OCI-LY7 (cell line): Measurements from ENCODE around the gene HOXB8. TPM values are rescaled to one million over a fixed set of nuclear protein-coding genes. Genes with fewer than 3 reads are reported as not detected.

Experiments used
- BruUV-seq: library from RNA; stranded (reverse); fragments of 400-500 nt; replicated peaks from 2 replicates; lab custom pipeline; 2021; lab: Mats Ljungman, UMichigan
- CTCF ChIA-PET: fragments of 300-600 bp; sonication (Branson Sonifier 250); formaldehyde crosslinking; loops from one replicate; lab custom pipeline; 2022; ENCODE audit warnings: antibody characterized with exemption; ENCODE audit not compliant: unreplicated experiment; lab: Charles Lee
- POLR2A ChIA-PET: fragments of 300-600 bp; sonication (Branson Sonifier 250); formaldehyde crosslinking; loops from one replicate; lab custom pipeline; 2022; ENCODE audit warnings: antibody characterized with exemption; lab: Charles Lee
- DNase-seq: peaks from one replicate; pipeline ENCODE4 v3.0.0-alpha.2; 2015; ENCODE audit warnings: low spot score
- H2AFZ ChIP-seq: fragments of 200-600 bp; sonication (generic), shearing (Covaris generic); 2 replicates; pipeline ENCODE4 v1.6.1; 2014; ENCODE audit warnings: mild to moderate bottlenecking, antibody characterized with exemption, low read length, moderate library complexity
- H3K27ac ChIP-seq: fragments of 200-600 bp; sonication (generic); 2 replicates; pipeline ENCODE4 v1.5.1; 2014; ENCODE audit warnings: mixed run types, low read depth, mild to moderate bottlenecking, moderate library complexity, low read length, inconsistent platforms; ENCODE audit not compliant: poor library complexity, severe bottlenecking
- H3K36me3 ChIP-seq: fragments of 200-600 bp; sonication (generic); 2 replicates; pipeline ENCODE4 v1.6.1; 2014; ENCODE audit warnings: mild to moderate bottlenecking, antibody characterized with exemption, low read length, moderate library complexity, mixed read lengths; ENCODE audit not compliant: insufficient read depth
- H3K4me1 ChIP-seq: fragments of 200-600 bp; sonication (generic); 2 replicates; pipeline ENCODE4 v1.5.1; 2014; ENCODE audit warnings: mild to moderate bottlenecking, low read length; ENCODE audit not compliant: insufficient read depth, poor library complexity, severe bottlenecking
- H3K4me2 ChIP-seq: fragments of 200-600 bp; sonication (generic); 2 replicates; pipeline ENCODE4 v1.6.1; 2014; ENCODE audit warnings: mild to moderate bottlenecking, low read length
- H3K4me3 ChIP-seq: fragments of 200-600 bp; sonication (generic); 2 replicates; pipeline ENCODE4 v1.5.1; 2014; ENCODE audit warnings: mild to moderate bottlenecking, low read depth, low read length; ENCODE audit not compliant: poor library complexity, severe bottlenecking
- H3K79me2 ChIP-seq: fragments of 200-600 bp; sonication (generic); 2 replicates; pipeline ENCODE4 v1.6.1; 2016; ENCODE audit warnings: low read depth, mild to moderate bottlenecking, low read length, moderate library complexity, mixed read lengths; ENCODE audit not compliant: insufficient read depth
- H3K9me2 ChIP-seq: fragments of 200-600 bp; sonication (generic); 2 replicates; pipeline ENCODE4 v1.6.1; 2016; ENCODE audit warnings: mild to moderate bottlenecking, low read length, mixed read lengths; ENCODE audit not compliant: insufficient read depth
- H3K9me3 ChIP-seq: fragments of 200-600 bp; sonication (generic); 2 replicates; pipeline ENCODE4 v1.6.1; 2014; ENCODE audit warnings: mild to moderate bottlenecking, mixed run types, low read length, mixed read lengths
- H4K20me1 ChIP-seq: fragments of 200-600 bp; sonication (generic); 2 replicates; pipeline ENCODE4 v1.6.1; 2014; ENCODE audit warnings: mild to moderate bottlenecking, antibody characterized with exemption, low read length, moderate library complexity, mixed read lengths; ENCODE audit not compliant: insufficient read depth
- CTCF ChIP-seq: fragments of 200-600 bp; sonication (generic); conservative IDR thresholded peaks from 2 replicates; pipeline ENCODE4 v1.5.1; 2014; ENCODE audit warnings: mild to moderate bottlenecking, antibody characterized with exemption, low read length, moderate library complexity, mixed read lengths
- EZH2phosphoT487 ChIP-seq: fragments of 200-600 bp; sonication (generic); IDR thresholded peaks from 2 replicates; pipeline ENCODE4 v1.6.1; 2018; ENCODE audit warnings: low read depth, borderline replicate concordance, mild to moderate bottlenecking, mixed run types, antibody characterized with exemption, low read length, moderate library complexity, mixed read lengths
- intact Hi-C: fragments of 100-400 bp; cut with micrococcal nuclease; formaldehyde crosslinking; loops from one replicate; pipeline ENCODE4 v1.10.0; 2022; ENCODE audit not compliant: unreplicated experiment
- total RNA-seq, 2 experiments: library from RNA; depleted of rRNA in 1 of 2; stranded (reverse); fragments of >200 nt in 1 of 2; shearing (Covaris generic) in 1 of 2; gene quantifications; 2 replicates each; pipeline ENCODE4 v1.2.3, GENCODE V29; 2014 to 2022

HOXB8 gene
- total RNA-seq, 2 experiments from 2014 or later: not detected

GRCh38 chr17:48626245-48627117 is 11.4 kb upstream of the HOXB8 start, which contains the start of gene HOXB9:
Gene HOXB9 (minus strand): TSS chr17:48626358. CDS start chr17:48626269, 89 bp downstream.
- intact Hi-C loops: no loop called here

GRCh38 chr17:48625495-48626244 is 10.6 kb upstream of the HOXB8 start:
- intact Hi-C loops: no loop called here
- no TSS peak for BruUV-seq
- Histone ChIP-seq H3K4me1 (no peaks in the 10 kb centered on the region), H2AFZ (no peak overlapping the region), H3K79me2 (no peaks in the 10 kb centered on the region), H3K4me3 (no peak overlapping the region), H3K9me3 (no peaks in the 10 kb centered on the region), H3K9me2 (no peaks in the 10 kb centered on the region), H3K36me3 (no peaks in the 10 kb centered on the region), H4K20me1 (no peaks in the 10 kb centered on the region), H3K4me2 (no peak overlapping the region), H3K27ac (no peak overlapping the region)
- CTCF ChIA-PET: no interaction called here
- DNase-seq: no peak
- TF ChIP-seq EZH2phosphoT487: 0 out of 2 replicates have a peak, but pooled peaks have one; percentile 93
- TF ChIP-seq CTCF: no peak
- POLR2A ChIA-PET: no interaction called here

More at GRCh38 chr17:48626245-48627117, 11.4 kb upstream of the HOXB8 start, which contains the start of gene HOXB9:
- DNase-seq: no peak
- no peaks in the 10 kb centered on the region for H4K20me1 ChIP-seq
- ChIA-PET CTCF (no interaction called here), POLR2A (no interaction called here)
- H3K4me3 ChIP-seq: no peak within 1 kb of the TSS
- H3K4me2 ChIP-seq: no peak within 1 kb of the TSS
- BruUV-seq: no TSS peak
- TF ChIP-seq CTCF (no peak), EZH2phosphoT487 (no peak)
- H2AFZ ChIP-seq: no peak within 1 kb of the TSS
- H3K9me3 ChIP-seq: no peaks in the 10 kb centered on the region
- H3K9me2 ChIP-seq: no peaks in the 10 kb centered on the region
- H3K27ac ChIP-seq: no peak within 1 kb of the TSS
- H3K36me3 ChIP-seq: no peaks in the 10 kb centered on the region
- no peaks in the 10 kb centered on the region for H3K79me2 ChIP-seq
- no peaks in the 10 kb centered on the region for H3K4me1 ChIP-seq
